A549 (cell line): ENCODE measurements around the gene NFAM1. TPM values are rescaled to one million over a fixed set of nuclear protein-coding genes. Genes with fewer than 3 reads are reported as not detected.
A peak's percentile ranks its signal among the peaks of the same experiment; 100 is the strongest.

Source experiments
- ATAC-seq, 2 experiments: fragments of 200-7000 bp in 1 of 2; fragments of >200 bp in 1 of 2; cut with Nextera tagmentation in 1 of 2; cut with Tn5 transposase in 1 of 2; 3 replicates each; pipeline versions ENCODE4 v1.8.0 to v1.9.1; 2018 to 2020; ENCODE audit warnings: mild to moderate bottlenecking in 1 of 2, moderate library complexity in 1 of 2
- CTCF ChIA-PET: fragments of 300-600 bp; sonication (Branson Sonifier 250); formaldehyde crosslinking; extraction: SDS; loops from one replicate; lab custom pipeline; 2021; ENCODE audit warnings: antibody characterized with exemption, inconsistent platforms; lab: Yijun Ruan, JAX
- POLR2A ChIA-PET: fragments of 350-600 bp; formaldehyde crosslinking; extraction: SDS; loops from one replicate; lab custom pipeline; 2021; ENCODE audit warnings: antibody characterized with exemption, inconsistent platforms; lab: Yijun Ruan, JAX
- DNase-seq, 2 experiments: peaks; one replicate each; pipeline versions ENCODE4 v3.0.0 to v3.0.0-alpha.2; 2011 to 2016; ENCODE audit warnings: low read depth in 1 of 2, low spot score in 1 of 2
- FAIRE-seq: peaks from 2 replicates; lab custom pipeline; 2011; peaks lifted over from hg19 to GRCh38; lab: Jason Lieb, UNC
- H3K27ac ChIP-seq, 2 experiments: fragments of >200 bp; sonication (Bioruptor Twin); formaldehyde crosslinking; 3 replicates each; pipeline ENCODE4 v1.5.1; 2016 to 2017
- H3K4me1 ChIP-seq: fragments of >200 bp; sonication (Bioruptor Twin); formaldehyde crosslinking; 3 replicates; pipeline ENCODE4 v1.6.1; 2016
- H3K4me2 ChIP-seq: fragments of >200 bp; sonication (Bioruptor Twin); formaldehyde crosslinking; 3 replicates; pipeline ENCODE4 v1.6.1; 2016
- H3K4me3 ChIP-seq: fragments of >200 bp; sonication (Bioruptor Twin); formaldehyde crosslinking; 3 replicates; pipeline ENCODE4 v1.5.1; 2016
- H3K9me3 ChIP-seq: fragments of >200 bp; sonication (Bioruptor Twin); formaldehyde crosslinking; 3 replicates; pipeline ENCODE4 v1.6.1; 2016
- BHLHE40 ChIP-seq: IDR thresholded peaks from 2 replicates; pipeline ENCODE4 v1.6.1; 2012; ENCODE audit warnings: low read depth, low read length, inconsistent platforms
- FOXS1 ChIP-seq: fragments of 250-450 bp; sonication (Bioruptor Pico); IDR thresholded peaks from 2 replicates; pipeline ENCODE4 v1.5.0; 2020; ENCODE audit warnings: mild to moderate bottlenecking, moderate library complexity
- HEYL ChIP-seq: fragments of 250-450 bp; sonication (Bioruptor Pico); IDR thresholded peaks from 2 replicates; pipeline ENCODE4 v1.8.0; 2021; ENCODE audit warnings: mild to moderate bottlenecking, moderate library complexity
- HOXB5 ChIP-seq: fragments of 250-450 bp; sonication (Bioruptor Pico); IDR thresholded peaks from 2 replicates; pipeline ENCODE4 v1.5.0; 2020; ENCODE audit warnings: mild to moderate bottlenecking, moderate library complexity
- JUNB ChIP-seq: fragments of >200 bp; sonication (Bioruptor Twin); formaldehyde crosslinking; IDR thresholded peaks from 2 replicates; pipeline ENCODE4 v1.6.1; 2016
- MAFK ChIP-seq: fragments of 450-650 bp; IDR thresholded peaks from 2 replicates; pipeline ENCODE4 v1.6.1; 2014; ENCODE audit not compliant: partially characterized antibody
- MYC ChIP-seq: IDR thresholded peaks from 2 replicates; pipeline ENCODE4 v1.6.1; 2012; ENCODE audit warnings: mild to moderate bottlenecking, inconsistent platforms, low read length, improper control_type of control experiment, borderline replicate concordance
- NFE2L2 ChIP-seq: fragments of 150-350 bp; conservative IDR thresholded peaks from 2 replicates; pipeline ENCODE4 v1.6.1; 2014; ENCODE audit warnings: low read length
- NPAS2 ChIP-seq: fragments of 250-450 bp; sonication (Bioruptor Pico); IDR thresholded peaks from 2 replicates; pipeline ENCODE4 v1.8.0; 2022; ENCODE audit warnings: mild to moderate bottlenecking, moderate library complexity, borderline replicate concordance
- NR3C1 ChIP-seq: fragments of >200 bp; sonication (Bioruptor Twin); formaldehyde crosslinking; IDR thresholded peaks from 3 replicates; pipeline ENCODE4 v1.6.1; 2017
- POLR2A ChIP-seq: IDR thresholded peaks from 2 replicates; pipeline ENCODE4 v1.6.1; 2012; ENCODE audit warnings: mild to moderate bottlenecking, low read length
- RAD21 ChIP-seq, 2 experiments: fragments of >200 bp in 1 of 2; sonication (Bioruptor Twin) in 1 of 2; formaldehyde crosslinking in 1 of 2; IDR thresholded peaks in 1 of 2; conservative IDR thresholded peaks in 1 of 2; 2 replicates in 1 of 2; 3 replicates in 1 of 2; pipeline ENCODE4 v1.6.1; 2012 to 2018; ENCODE audit warnings: inconsistent platforms in 1 of 2
- RFX5 ChIP-seq: fragments of 450-650 bp; IDR thresholded peaks from 2 replicates; pipeline ENCODE4 v1.7.1; 2014; ENCODE audit warnings: antibody characterized with exemption, mild to moderate bottlenecking, moderate library complexity
- WGBS: methylation state at CpG from one replicate; pipeline ENCODE4 v1.1.6; 2017; ENCODE audit errors: missing lambda C conversion rate; 5-methylcytosine and 5-hydroxymethylcytosine counted together
- polyA plus RNA-seq, 4 experiments: library from polyadenylated mRNA; depleted of rRNA in 3 of 4; stranded (reverse); fragments of >200 nt; fragmentation: RNase III in 1 of 4; extraction: RNeasy Plus Mini Kit Qiagen cat#74134 plus additional on column Dnase treatment in 1 of 4; gene quantifications; 2 replicates in 3 of 4; 3 replicates in 1 of 4; pipeline ENCODE4 v1.2.3, GENCODE V29; 2011 to 2017
- TF ChIP-seq, protein P1 (sequence below): fragments of 250-450 bp; sonication (Bioruptor Pico); IDR thresholded peaks from 2 replicates; pipeline ENCODE4 v1.5.0; 2020; ENCODE audit warnings: low read depth, mild to moderate bottlenecking, moderate library complexity
- TF ChIP-seq, protein P2 (sequence below): fragments of 450-650 bp; IDR thresholded peaks from 2 replicates; pipeline ENCODE4 v1.6.1; 2014; ENCODE audit warnings: antibody characterized with exemption
- TF ChIP-seq, protein P3 (sequence below): IDR thresholded peaks from 2 replicates; pipeline ENCODE4 v1.6.1; 2012
- TF ChIP-seq, protein P4 (sequence below): IDR thresholded peaks from 2 replicates; pipeline ENCODE4 v1.6.1; 2012; ENCODE audit warnings: low read depth, borderline replicate concordance

NFAM1 gene
- polyA plus RNA-seq, 2 of the 4 experiments (the other 2 are of a cell fraction) = not detected

DNA sequence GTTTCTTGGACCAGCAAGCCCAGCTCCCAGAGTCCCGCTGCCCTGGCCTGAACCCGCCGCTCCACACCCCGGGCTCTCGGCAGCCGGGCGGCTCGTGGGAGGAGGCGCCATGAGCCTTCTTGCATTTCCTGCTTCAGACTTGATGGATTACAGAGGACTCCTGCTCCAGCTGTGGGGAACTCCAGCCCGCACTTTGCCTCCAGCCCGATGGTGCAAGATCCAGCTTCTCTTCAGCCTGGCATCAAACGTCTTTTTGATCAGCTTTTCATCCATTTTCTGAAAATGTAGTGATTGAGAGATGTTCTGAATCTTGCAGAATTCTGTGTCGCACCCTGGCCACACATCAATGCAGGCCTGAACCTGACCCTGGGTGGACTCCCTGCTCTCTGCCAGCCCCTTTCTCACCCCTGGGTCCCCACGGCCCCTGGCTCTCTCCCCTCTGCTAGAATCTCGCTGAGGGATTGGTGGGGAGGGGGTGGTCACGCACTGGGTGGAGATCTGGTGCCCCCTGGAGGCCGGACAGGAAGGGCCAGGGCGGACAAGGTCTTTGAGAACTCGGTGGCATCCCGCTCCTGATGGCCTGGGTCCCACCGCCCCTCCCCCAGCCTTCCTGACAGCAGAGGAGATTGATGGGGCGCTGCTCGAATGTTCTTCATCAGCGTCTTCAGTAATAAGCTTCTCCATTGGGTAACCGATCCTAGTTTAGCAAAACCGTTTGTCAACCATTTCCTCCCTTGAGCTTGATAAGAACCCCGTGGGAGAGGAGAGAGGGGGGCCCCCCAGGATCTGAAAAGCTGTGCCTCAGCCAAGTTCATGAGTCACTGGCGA is 12.1 kb upstream of the NFAM1 start (continued):
- TF ChIP-seq, protein P1, sequence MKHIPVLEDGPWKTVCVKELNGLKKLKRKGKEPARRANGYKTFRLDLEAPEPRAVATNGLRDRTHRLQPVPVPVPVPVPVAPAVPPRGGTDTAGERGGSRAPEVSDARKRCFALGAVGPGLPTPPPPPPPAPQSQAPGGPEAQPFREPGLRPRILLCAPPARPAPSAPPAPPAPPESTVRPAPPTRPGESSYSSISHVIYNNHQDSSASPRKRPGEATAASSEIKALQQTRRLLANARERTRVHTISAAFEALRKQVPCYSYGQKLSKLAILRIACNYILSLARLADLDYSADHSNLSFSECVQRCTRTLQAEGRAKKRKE (CRISPR knock-in tag) = no peak
- TF ChIP-seq, protein P2, sequence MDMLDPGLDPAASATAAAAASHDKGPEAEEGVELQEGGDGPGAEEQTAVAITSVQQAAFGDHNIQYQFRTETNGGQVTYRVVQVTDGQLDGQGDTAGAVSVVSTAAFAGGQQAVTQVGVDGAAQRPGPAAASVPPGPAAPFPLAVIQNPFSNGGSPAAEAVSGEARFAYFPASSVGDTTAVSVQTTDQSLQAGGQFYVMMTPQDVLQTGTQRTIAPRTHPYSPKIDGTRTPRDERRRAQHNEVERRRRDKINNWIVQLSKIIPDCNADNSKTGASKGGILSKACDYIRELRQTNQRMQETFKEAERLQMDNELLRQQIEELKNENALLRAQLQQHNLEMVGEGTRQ = no peak
- TF ChIP-seq POLR2A (no peak), NPAS2 (no peak), RFX5 (no peak), BHLHE40 (no peak), HEYL (CRISPR knock-in tag) (no peak), NR3C1 (no peak), MYC (no peak), NFE2L2 (no peak), FOXS1 (CRISPR knock-in tag) (no peak)
- TF ChIP-seq, protein P3, sequence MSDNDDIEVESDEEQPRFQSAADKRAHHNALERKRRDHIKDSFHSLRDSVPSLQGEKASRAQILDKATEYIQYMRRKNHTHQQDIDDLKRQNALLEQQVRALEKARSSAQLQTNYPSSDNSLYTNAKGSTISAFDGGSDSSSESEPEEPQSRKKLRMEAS = peak; percentile 8; the same call in 1 of the 2 replicates

DNA sequence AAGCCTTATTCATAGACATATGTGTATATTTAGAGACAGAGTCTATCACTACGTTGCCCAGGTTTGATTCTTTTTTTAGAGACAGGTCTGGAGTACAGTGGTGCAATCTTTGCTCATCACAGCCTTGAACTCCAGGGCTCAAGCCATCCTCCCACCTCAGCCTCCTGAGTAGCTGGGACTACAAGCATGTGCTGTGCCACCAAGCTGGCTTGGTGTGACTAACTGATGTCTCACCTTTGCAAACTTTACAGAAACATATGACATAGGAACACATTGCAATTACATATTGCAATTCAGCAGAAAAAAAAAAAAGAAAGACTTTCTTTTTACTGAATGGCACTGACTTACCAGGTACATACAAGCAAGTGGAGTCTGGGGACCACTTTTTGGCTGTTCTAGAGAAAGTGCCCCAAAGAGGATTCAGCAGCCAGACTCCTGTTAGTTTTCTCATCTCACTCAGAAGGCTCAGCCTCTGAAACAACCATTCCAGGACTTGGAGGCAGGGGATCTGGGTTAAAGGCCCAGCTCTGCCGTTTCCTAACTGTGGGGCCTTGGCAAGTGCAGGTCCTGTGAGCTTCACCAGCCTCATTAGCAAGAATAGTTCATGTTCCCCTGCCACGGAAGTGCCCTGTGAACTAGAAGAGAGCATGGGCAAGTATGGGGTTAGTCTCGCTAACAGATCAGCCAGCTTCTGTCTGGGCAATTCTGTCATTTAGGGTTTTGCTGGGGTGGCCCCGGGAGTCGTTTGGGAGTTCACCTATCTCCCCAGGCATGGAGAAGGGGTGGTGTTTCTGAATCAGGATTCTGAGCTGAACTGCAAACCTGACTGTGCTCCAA is 11.3 kb upstream of the NFAM1 start:
- peak in 1 of 2 experiments; percentile 15; a peak in 3 of 6 replicates for ATAC-seq
- no peak for TF ChIP-seq POLR2A
- TF ChIP-seq MAFK = peak; percentile 57
- TF ChIP-seq, all 56 proteins: peak for 1
- ChIA-PET CTCF (interaction anchor here (0.6 to 5.0 kb wide), 31 partner anchors 9 to 746 kb away, joined by 3 to 32 read pairs (median 5); partner anchors contain the start of gene NDUFA6), POLR2A (interaction anchor here (1.2 kb wide), 1 partner anchor 364 kb away, joined by 3 read pairs; the partner anchor contains the start of gene SMDT1)
- WGBS = 73% methylated on average over 6 of the region's 6 CpGs
- peak overlapping the region; percentile 30; the same call in 1 of the 3 replicates for H3K4me3 ChIP-seq
- DNase-seq (peak in 1 of 2 experiments; percentile 10), FAIRE-seq (no peak)
- H3K9me3 ChIP-seq = no peaks in the 10 kb centered on the region
- peak overlapping the region; percentile 68 to 74; a peak in 5 of 6 replicates for H3K27ac ChIP-seq
- H3K4me1 ChIP-seq = peaks cover 5% of the 10 kb centered on the region; the same call in 1 of the 3 replicates
- peak overlapping the region; percentile 93 for H3K4me2 ChIP-seq

DNA sequence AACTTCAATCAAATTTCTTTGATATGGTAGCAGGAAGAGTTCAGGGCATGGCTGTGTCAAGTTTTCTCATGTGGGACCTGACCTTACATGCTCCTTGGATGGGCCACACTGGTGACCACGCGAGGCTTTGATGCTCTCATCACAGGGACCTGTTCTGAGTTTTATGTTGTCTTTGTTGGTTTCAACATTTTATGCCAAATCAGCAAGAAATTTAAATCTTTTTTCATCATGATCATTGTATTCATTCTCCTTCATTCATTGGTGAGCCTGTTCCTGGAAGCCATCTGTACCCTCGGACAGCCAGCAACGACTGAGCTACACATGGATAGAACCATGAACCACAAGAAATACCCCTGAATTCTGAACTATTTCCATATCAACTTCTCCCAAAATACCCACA is 10.5 kb upstream of the NFAM1 start:
- TF ChIP-seq MAFK (peak; percentile 91), NFE2L2 (no peak)
- Histone ChIP-seq H3K4me1 (peaks cover 8% of the 10 kb centered on the region; the same call in 1 of the 3 replicates), H3K9me3 (no peaks in the 10 kb centered on the region), H3K4me2 (no peak overlapping the region), H3K27ac (no peak overlapping the region), H3K4me3 (no peak overlapping the region)
- DNase-seq (no peak), FAIRE-seq (no peak), ATAC-seq (no peak)
- 82% methylated on average over 4 of the region's 4 CpGs for WGBS
- CTCF ChIA-PET = interaction anchor here (2.7 to 5.0 kb wide), 3 partner anchors 14 to 275 kb away, joined by 13 to 29 read pairs (median 16); no protein-coding TSS in a partner anchor
- POLR2A ChIA-PET = interaction anchor here (0.7 kb wide), 1 partner anchor 251 kb away, joined by 3 read pairs; no protein-coding TSS in a partner anchor

DNA sequence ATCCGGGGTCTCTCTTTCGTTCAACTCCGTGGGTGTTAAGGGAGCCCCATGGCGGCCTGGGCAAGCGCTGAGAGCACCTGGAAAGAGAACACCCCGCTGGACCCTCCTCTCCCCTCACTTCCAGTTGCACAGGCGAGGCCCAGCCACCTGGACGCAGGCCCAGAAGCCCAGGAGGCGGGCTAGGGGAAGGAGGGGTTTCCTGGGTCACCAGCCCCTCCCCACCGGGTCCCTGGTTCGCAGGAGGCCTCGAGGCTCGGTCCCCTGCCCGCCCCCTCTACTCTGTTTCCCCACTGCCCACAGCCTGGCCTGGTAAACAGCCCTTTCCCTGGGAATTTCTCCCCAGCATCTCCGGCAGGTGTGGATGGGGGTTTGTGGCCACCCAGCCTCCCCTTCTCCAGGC is 8.5 kb upstream of the NFAM1 start:
- TF ChIP-seq, protein P4, sequence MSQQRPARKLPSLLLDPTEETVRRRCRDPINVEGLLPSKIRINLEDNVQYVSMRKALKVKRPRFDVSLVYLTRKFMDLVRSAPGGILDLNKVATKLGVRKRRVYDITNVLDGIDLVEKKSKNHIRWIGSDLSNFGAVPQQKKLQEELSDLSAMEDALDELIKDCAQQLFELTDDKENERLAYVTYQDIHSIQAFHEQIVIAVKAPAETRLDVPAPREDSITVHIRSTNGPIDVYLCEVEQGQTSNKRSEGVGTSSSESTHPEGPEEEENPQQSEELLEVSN = no peak
- TF ChIP-seq HEYL (CRISPR knock-in tag) (no peak), RAD21 (conservative IDR thresholded peaks at IDR 0.05 in 1 of 2, IDR thresholded peaks at IDR 0.05 in 1 of 2) (no peak), HOXB5 (CRISPR knock-in tag) (no peak), JUNB (no peak)
- H3K4me3 ChIP-seq = no peak overlapping the region
- FAIRE-seq (no peak), DNase-seq (no peak), ATAC-seq (no peak)
- no peak overlapping the region for H3K27ac ChIP-seq
- H3K4me1 ChIP-seq = peaks cover 8% of the 10 kb centered on the region; the same call in 1 of the 3 replicates
- 67% methylated on average over 13 of the region's 15 CpGs for WGBS
- H3K4me2 ChIP-seq = no peak overlapping the region
- H3K9me3 ChIP-seq = no peaks in the 10 kb centered on the region
- ChIA-PET POLR2A (no interaction called here), CTCF (interaction anchor here (0.6 to 0.7 kb wide), 2 partner anchors 267 to 271 kb away, joined by 3 to 4 read pairs; no protein-coding TSS in a partner anchor)
